SU-DHL-6 (cell line): ENCODE results near the gene HECW1.

ENCODE experiments used
- H2AFZ ChIP-seq: fragments of 200-600 bp; sonication (generic); 2 replicates; pipeline ENCODE4 v1.6.1; 2014; ENCODE audit warnings: low read depth, mild to moderate bottlenecking, moderate library complexity, mixed read lengths, antibody characterized with exemption, low read length; ENCODE audit not compliant: severe bottlenecking
- H3F3A ChIP-seq: fragments of 200-600 bp; shearing (Covaris generic); 2 replicates; pipeline ENCODE4 v1.6.0; 2016; ENCODE audit warnings: antibody characterized with exemption, mild to moderate bottlenecking; ENCODE audit not compliant: insufficient read depth
- H3K27ac ChIP-seq: fragments of 200-600 bp; sonication (generic); 2 replicates; pipeline ENCODE4 v1.5.1; 2016; ENCODE audit warnings: low read depth, mild to moderate bottlenecking, low read length, moderate library complexity, mixed read lengths
- H3K27me3 ChIP-seq: fragments of 200-600 bp; sonication (generic), shearing (Covaris generic); 2 replicates; pipeline ENCODE4 v1.6.0; 2014; ENCODE audit warnings: mild to moderate bottlenecking, low read length
- H3K36me3 ChIP-seq: fragments of 200-600 bp; sonication (generic); 2 replicates; pipeline ENCODE4 v1.6.1; 2014; ENCODE audit warnings: mild to moderate bottlenecking, low read length, mixed read lengths
- H3K4me2 ChIP-seq: fragments of 300-600, 200-600 bp; shearing (Covaris generic), sonication (generic); 2 replicates; pipeline ENCODE4 v1.6.0; 2014; ENCODE audit warnings: low read length, low read depth, mild to moderate bottlenecking; ENCODE audit not compliant: poor library complexity, severe bottlenecking
- H3K4me3 ChIP-seq: fragments of 200-600 bp; sonication (generic); 2 replicates; pipeline ENCODE4 v1.5.1; 2014; ENCODE audit warnings: antibody characterized with exemption, low read length, mild to moderate bottlenecking, mixed read lengths; ENCODE audit not compliant: insufficient read depth, poor library complexity, severe bottlenecking
- H3K79me2 ChIP-seq: fragments of 200-600 bp; sonication (generic); 2 replicates; pipeline ENCODE4 v1.6.1; 2014; ENCODE audit warnings: mild to moderate bottlenecking, low read length, moderate library complexity; ENCODE audit not compliant: insufficient read depth
- H3K9ac ChIP-seq: fragments of 200-600 bp; sonication (generic); 2 replicates; pipeline ENCODE4 v1.7.0; 2014; ENCODE audit warnings: mild to moderate bottlenecking, low read length
- H3K9me2 ChIP-seq: fragments of 200-600 bp; sonication (generic); replicated peaks from 2 replicates; pipeline ENCODE4 v1.6.1; 2014; ENCODE audit warnings: low read length; ENCODE audit not compliant: insufficient read depth
- H3K9me3 ChIP-seq: fragments of 200-600 bp; sonication (generic); 2 replicates; pipeline ENCODE4 v1.6.1; 2014; ENCODE audit warnings: low read length, mixed read lengths; ENCODE audit not compliant: insufficient read depth
- H4K20me1 ChIP-seq: fragments of 200-600 bp; sonication (generic); 2 replicates; pipeline ENCODE4 v1.6.1; 2014; ENCODE audit warnings: low read depth, mild to moderate bottlenecking, antibody characterized with exemption, low read length, moderate library complexity, mixed read lengths
- EZH2phosphoT487 ChIP-seq: fragments of 200-600 bp; sonication (generic), shearing (Covaris generic); conservative IDR thresholded peaks from 2 replicates; pipeline ENCODE4 v1.6.1; 2018; ENCODE audit warnings: mild to moderate bottlenecking, antibody characterized with exemption, low read length, moderate library complexity, mixed read lengths
- TF ChIP-seq, protein P1 (sequence below): fragments of 200-600 bp; sonication (generic); IDR thresholded peaks from one replicate; pipeline ENCODE4 v1.5.1; 2017; ENCODE audit warnings: antibody characterized with exemption, mild to moderate bottlenecking, low read length, moderate library complexity; ENCODE audit not compliant: insufficient read depth, poor library complexity, severe bottlenecking

The HECW1 gene

DNA sequence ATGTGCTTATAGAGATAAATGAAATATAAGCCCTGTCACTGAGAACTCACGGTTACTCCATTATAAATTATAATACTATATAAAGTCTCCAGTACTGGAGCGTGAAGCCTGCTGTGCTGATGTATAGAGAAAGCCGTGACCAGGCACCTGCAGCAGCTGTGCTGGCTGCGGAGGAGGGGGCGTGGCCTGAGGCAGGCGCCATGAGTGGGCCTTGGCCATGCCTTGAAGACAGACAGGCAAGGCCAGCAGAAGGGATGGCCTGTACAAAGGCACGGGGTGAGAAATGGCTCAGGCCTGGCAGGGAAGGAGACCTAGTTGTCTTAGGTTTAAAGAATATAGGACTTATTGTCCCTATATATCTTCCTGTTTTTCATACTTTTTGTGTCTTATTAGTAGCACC, 251.9 kb downstream of the HECW1 start:
- Histone ChIP-seq H3K79me2 (no peaks in the 10 kb centered on the region), H3K27me3 (no peaks in the 10 kb centered on the region), H3K4me3 (no peak overlapping the region), H3F3A (no peaks in the 10 kb centered on the region), H2AFZ (no peak overlapping the region), H3K9me3 (no peaks in the 10 kb centered on the region), H3K9me2 (no peaks in the 10 kb centered on the region), H3K4me2 (no peak overlapping the region), H4K20me1 (no peaks in the 10 kb centered on the region), H3K36me3 (no peaks in the 10 kb centered on the region), H3K9ac (no peak overlapping the region), H3K27ac (no peak overlapping the region)
- TF ChIP-seq EZH2phosphoT487: no peak
- TF ChIP-seq, protein P1, sequence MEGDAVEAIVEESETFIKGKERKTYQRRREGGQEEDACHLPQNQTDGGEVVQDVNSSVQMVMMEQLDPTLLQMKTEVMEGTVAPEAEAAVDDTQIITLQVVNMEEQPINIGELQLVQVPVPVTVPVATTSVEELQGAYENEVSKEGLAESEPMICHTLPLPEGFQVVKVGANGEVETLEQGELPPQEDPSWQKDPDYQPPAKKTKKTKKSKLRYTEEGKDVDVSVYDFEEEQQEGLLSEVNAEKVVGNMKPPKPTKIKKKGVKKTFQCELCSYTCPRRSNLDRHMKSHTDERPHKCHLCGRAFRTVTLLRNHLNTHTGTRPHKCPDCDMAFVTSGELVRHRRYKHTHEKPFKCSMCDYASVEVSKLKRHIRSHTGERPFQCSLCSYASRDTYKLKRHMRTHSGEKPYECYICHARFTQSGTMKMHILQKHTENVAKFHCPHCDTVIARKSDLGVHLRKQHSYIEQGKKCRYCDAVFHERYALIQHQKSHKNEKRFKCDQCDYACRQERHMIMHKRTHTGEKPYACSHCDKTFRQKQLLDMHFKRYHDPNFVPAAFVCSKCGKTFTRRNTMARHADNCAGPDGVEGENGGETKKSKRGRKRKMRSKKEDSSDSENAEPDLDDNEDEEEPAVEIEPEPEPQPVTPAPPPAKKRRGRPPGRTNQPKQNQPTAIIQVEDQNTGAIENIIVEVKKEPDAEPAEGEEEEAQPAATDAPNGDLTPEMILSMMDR: no peak

DNA sequence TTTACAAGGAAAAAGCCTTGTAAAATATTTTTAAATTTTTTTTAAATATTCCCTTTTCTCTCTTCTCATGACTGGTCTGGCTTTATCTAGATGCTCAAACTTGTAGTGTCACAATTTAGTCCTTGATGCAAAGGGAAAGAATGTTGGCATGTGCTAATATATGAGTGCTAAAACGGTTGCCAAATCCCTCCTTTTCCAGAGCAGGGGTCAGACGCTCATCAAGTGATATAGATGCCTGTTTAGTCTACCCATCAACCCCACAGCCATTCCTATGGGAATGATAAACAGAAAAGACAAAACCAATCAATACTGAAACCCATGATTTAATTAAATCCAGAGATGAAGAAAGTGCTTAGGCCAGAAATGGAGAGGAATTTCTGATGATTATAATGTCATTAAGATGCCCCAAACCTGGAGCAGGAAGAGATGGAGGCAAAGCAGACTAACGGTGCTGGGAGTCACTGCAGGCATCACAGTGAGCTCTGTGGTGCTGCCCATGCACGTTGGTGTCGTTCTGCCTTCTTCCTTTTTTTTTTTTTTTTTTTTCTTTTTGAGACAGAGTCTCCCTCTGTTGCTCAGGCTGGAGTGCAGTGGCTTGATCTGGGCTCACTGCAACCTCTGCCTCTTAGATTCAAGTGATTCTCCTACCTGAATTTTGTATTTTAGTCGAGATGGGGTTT, 260.4 kb downstream of the HECW1 start:
- Histone ChIP-seq H3K9ac (no peak overlapping the region), H3K27ac (no peak overlapping the region), H3K4me3 (no peak overlapping the region), H3K9me2 (no peaks in the 10 kb centered on the region), H3K27me3 (no peaks in the 10 kb centered on the region), H2AFZ (no peak overlapping the region), H3K4me2 (no peak overlapping the region), H4K20me1 (no peaks in the 10 kb centered on the region), H3K9me3 (no peaks in the 10 kb centered on the region), H3F3A (no peaks in the 10 kb centered on the region), H3K36me3 (no peaks in the 10 kb centered on the region), H3K79me2 (no peaks in the 10 kb centered on the region)
- TF ChIP-seq, protein P1: no peak
- TF ChIP-seq EZH2phosphoT487: no peak

DNA sequence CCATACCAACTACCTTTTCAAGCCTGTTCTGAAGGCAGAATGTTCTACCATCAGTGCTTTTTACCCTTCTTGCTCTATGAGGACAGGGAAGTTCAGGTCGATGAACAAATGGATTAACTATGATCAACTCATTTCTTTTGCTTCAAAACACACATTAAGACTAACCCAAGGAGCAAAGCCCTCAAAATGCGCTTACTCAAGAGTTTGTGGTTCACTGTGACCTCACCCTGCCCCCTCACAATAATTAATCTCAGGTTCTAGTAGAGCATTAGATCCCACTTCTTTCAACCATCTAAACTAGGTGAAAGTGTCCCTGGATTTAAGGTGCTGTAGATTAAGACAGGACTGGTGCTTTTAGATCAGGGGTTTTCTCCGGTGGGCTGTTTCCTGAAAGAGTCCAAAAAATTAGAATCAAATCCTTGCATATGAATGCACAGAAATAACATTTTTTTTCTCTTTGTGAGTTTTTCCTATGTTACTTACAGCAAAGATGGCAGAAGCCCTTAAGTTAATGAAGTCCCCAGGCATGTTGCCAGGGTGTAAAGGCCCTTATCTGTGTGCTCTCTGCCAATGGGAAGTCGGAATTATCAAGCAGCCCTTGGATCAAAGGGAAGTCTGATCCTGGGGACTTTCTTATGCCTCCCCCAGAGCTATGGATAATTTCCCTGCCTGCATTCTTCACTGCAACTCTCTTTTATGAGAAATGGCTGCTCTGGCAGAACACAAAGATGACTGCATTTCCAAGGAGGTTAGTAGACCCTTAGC, 264.9 kb downstream of the HECW1 start:
- Histone ChIP-seq H3K36me3 (no peaks in the 10 kb centered on the region), H2AFZ (no peak overlapping the region), H3K4me3 (no peak overlapping the region), H3K9ac (no peak overlapping the region), H3K9me3 (no peaks in the 10 kb centered on the region), H3K79me2 (no peaks in the 10 kb centered on the region), H3F3A (no peaks in the 10 kb centered on the region), H4K20me1 (no peaks in the 10 kb centered on the region), H3K27ac (no peak overlapping the region), H3K4me2 (no peak overlapping the region), H3K9me2 (no peaks in the 10 kb centered on the region), H3K27me3 (0 out of 2 replicates have a peak, but pooled peaks cover 3% of the 10 kb centered on the region)
- no peak for TF ChIP-seq EZH2phosphoT487
- TF ChIP-seq, protein P1: no peak
